K562 (cell line): ENCODE measurements around the gene OR8D4. TPM values are rescaled to one million over a fixed set of nuclear protein-coding genes. Genes with fewer than 3 reads are reported as not detected.

Source experiments
- ATAC-seq: fragments of 200-7000 bp; cut with Tn5 transposase; 3 replicates; pipeline ENCODE4 v1.9.1; 2020; ENCODE audit warnings: moderate library complexity
- BruUV-seq: library from RNA; stranded (reverse); fragments of 400-500 nt; replicated peaks from 2 replicates; lab custom pipeline; 2021; lab: Mats Ljungman, UMichigan
- CTCF ChIA-PET: fragments of 300-600 bp; formaldehyde crosslinking; extraction: SDS; loops from one replicate; lab custom pipeline; 2021; ENCODE audit warnings: low intra/inter-chr PET ratio; lab: Yijun Ruan, JAX
- POLR2A ChIA-PET: fragments of 300-600, 350-650 bp; sonication (Branson Sonifier 250); formaldehyde crosslinking; extraction: SDS; loops from one replicate; lab custom pipeline; 2021; ENCODE audit warnings: antibody characterized with exemption, inconsistent platforms; lab: Yijun Ruan, JAX
- DNase-seq, 4 experiments: peaks; one replicate each; pipeline versions ENCODE4 v3.0.0 to v3.0.0-alpha.2; 2011 to 2018; ENCODE audit warnings: low spot score in 3 of 4, mixed read lengths in 3 of 4; ENCODE audit errors: extremely low read depth in 1 of 4
- FAIRE-seq: peaks from 2 replicates; lab custom pipeline; 2011; peaks lifted over from hg19 to GRCh38; lab: Jason Lieb, UNC
- H2AFZ ChIP-seq: 2 replicates; pipeline ENCODE4 v1.6.0; 2011; ENCODE audit warnings: low read depth, low read length, control low read depth, inconsistent platforms
- H3K27ac ChIP-seq: fragments of 200-600 bp; 3 replicates; pipeline ENCODE4 v1.8.0; 2011; ENCODE audit warnings: low read depth, mild to moderate bottlenecking, control low read depth, inconsistent platforms, low read length, moderate library complexity, mixed read lengths; ENCODE audit errors: extremely low read depth
- H3K27me3 ChIP-seq, 2 experiments: fragments of 300-600 bp in 1 of 2; 2 replicates in 1 of 2; 3 replicates in 1 of 2; pipeline versions ENCODE4 v1.6.0 to v1.8.0; 2011; ENCODE audit warnings: inconsistent platforms in 2 of 2, low read length in 2 of 2, mild to moderate bottlenecking in 1 of 2, mixed read lengths in 1 of 2, moderate library complexity in 1 of 2; ENCODE audit not compliant: control insufficient read depth in 2 of 2, insufficient read depth in 2 of 2
- H3K36me3 ChIP-seq: fragments of 300-600 bp; 3 replicates; pipeline ENCODE4 v1.8.0; 2011; ENCODE audit warnings: mild to moderate bottlenecking, low read length, inconsistent platforms; ENCODE audit not compliant: control insufficient read depth, insufficient read depth
- H3K4me1 ChIP-seq, 2 experiments: fragments of 200-600 bp in 1 of 2; replicated peaks in 1 of 2; 2 replicates in 1 of 2; 3 replicates in 1 of 2; pipeline versions ENCODE4 v1.5.1 to v1.8.0; 2011; ENCODE audit warnings: inconsistent platforms in 2 of 2, low read length in 2 of 2, mild to moderate bottlenecking in 1 of 2, mixed read lengths in 1 of 2, moderate library complexity in 1 of 2; ENCODE audit not compliant: control insufficient read depth in 2 of 2, insufficient read depth in 2 of 2
- H3K4me2 ChIP-seq: 2 replicates; pipeline ENCODE4 v1.6.1; 2011; ENCODE audit warnings: low read length, control low read depth, inconsistent platforms, mixed read lengths; ENCODE audit not compliant: insufficient read depth
- H3K4me3 ChIP-seq: fragments of 200-600 bp; sonication (generic), shearing (Covaris generic); 2 replicates; pipeline ENCODE4 v1.5.1; 2016; ENCODE audit warnings: control low read depth, inconsistent platforms
- H3K79me2 ChIP-seq: fragments of 200-600 bp; 3 replicates; pipeline ENCODE4 v1.8.0; 2011; ENCODE audit warnings: low read length, inconsistent platforms; ENCODE audit not compliant: control insufficient read depth, insufficient read depth
- H3K9ac ChIP-seq, 2 experiments: 2 replicates each; pipeline versions ENCODE4 v1.6.0 to v1.6.1; 2011; ENCODE audit warnings: low read depth in 2 of 2, low read length in 2 of 2, control low read depth in 1 of 2, inconsistent platforms in 1 of 2, mild to moderate bottlenecking in 1 of 2, mixed read lengths in 1 of 2; ENCODE audit not compliant: insufficient read depth in 1 of 2
- H3K9me1 ChIP-seq: one replicate; pipeline ENCODE4 v1.6.0; 2011; ENCODE audit warnings: inconsistent platforms, mild to moderate bottlenecking, low read length, moderate library complexity; ENCODE audit not compliant: control insufficient read depth, insufficient read depth
- H3K9me3 ChIP-seq: replicated peaks from 2 replicates; pipeline ENCODE4 v1.5.1; 2011; ENCODE audit warnings: low read depth, low read length, inconsistent platforms; ENCODE audit not compliant: control insufficient read depth, insufficient read depth
- H4K20me1 ChIP-seq: replicated peaks from 2 replicates; pipeline ENCODE4 v1.6.1; 2011; ENCODE audit warnings: low read length, inconsistent platforms, mixed read lengths; ENCODE audit not compliant: control insufficient read depth, insufficient read depth
- CEBPZ ChIP-seq: fragments of 150-350 bp; IDR thresholded peaks from 2 replicates; pipeline ENCODE4 v1.6.1; 2014; ENCODE audit warnings: low read depth, mild to moderate bottlenecking, low read length, borderline replicate concordance
- CTCFL ChIP-seq: IDR thresholded peaks from 2 replicates; pipeline ENCODE4 v1.6.1; 2011; ENCODE audit warnings: borderline replicate concordance, low read depth, mild to moderate bottlenecking, moderate library complexity, low read length; ENCODE audit not compliant: insufficient read depth, poor library complexity, severe bottlenecking
- FOXA3 ChIP-seq, 2 experiments: fragments of 450-650 bp in 1 of 2; sonication (generic) in 1 of 2; formaldehyde crosslinking; IDR thresholded peaks in 1 of 2; conservative IDR thresholded peaks in 1 of 2; 2 replicates each; pipeline versions ENCODE4 v1.4.0 to v1.8.0; 2020 to 2022; ENCODE audit warnings: mild to moderate bottlenecking in 2 of 2, missing genetic modification reagents in 1 of 2
- HNRNPLL ChIP-seq: fragments of 200-400 bp; formaldehyde crosslinking; IDR thresholded peaks from 2 replicates; pipeline ENCODE4 v1.6.1; 2017; ENCODE audit warnings: low read length, low read depth, mild to moderate bottlenecking; ENCODE audit not compliant: poor library complexity, severe bottlenecking
- KLF1 ChIP-seq: fragments of 450-650 bp; IDR thresholded peaks from 2 replicates; pipeline ENCODE4 v1.6.1; 2016; ENCODE audit warnings: missing genetic modification characterization, missing compliant biosample characterization
- POLR3A ChIP-seq: IDR thresholded peaks from 2 replicates; pipeline ENCODE4 v1.6.1; 2011; ENCODE audit warnings: borderline replicate concordance, mild to moderate bottlenecking, moderate library complexity; ENCODE audit not compliant: insufficient read length, insufficient read depth; ENCODE audit errors: extremely low read depth
- RAD21 ChIP-seq, 2 experiments: fragments of 250-450 bp in 1 of 2; fragments of 450-650 bp in 1 of 2; sonication (Bioruptor Pico) in 1 of 2; formaldehyde crosslinking in 1 of 2; IDR thresholded peaks in 1 of 2; conservative IDR thresholded peaks in 1 of 2; 2 replicates each; pipeline versions ENCODE4 v1.4.0 to v1.8.0; 2020 to 2022; ENCODE audit warnings: mild to moderate bottlenecking in 2 of 2, moderate library complexity in 1 of 2
- SMARCE1 ChIP-seq: fragments of 450-650 bp; IDR thresholded peaks from 2 replicates; pipeline ENCODE4 v1.7.1; 2016; ENCODE audit warnings: mild to moderate bottlenecking
- XRCC4 ChIP-seq: IDR thresholded peaks from one replicate; pipeline ENCODE4 v1.6.1; 2011; ENCODE audit not compliant: insufficient read depth, insufficient read length; ENCODE audit errors: extremely low read depth
- YY1 ChIP-seq, 3 experiments: IDR thresholded peaks; 2 replicates each; pipeline ENCODE4 v1.6.1; 2011; ENCODE audit warnings: low read length in 2 of 3, mild to moderate bottlenecking in 2 of 3, moderate library complexity in 2 of 3, borderline replicate concordance in 1 of 3, control low read depth in 1 of 3, low read depth in 1 of 3; ENCODE audit not compliant: insufficient read depth in 3 of 3, insufficient replicate concordance in 2 of 3, control insufficient read depth in 1 of 3, insufficient read length in 1 of 3; ENCODE audit errors: extremely low read depth in 1 of 3
- ZNF639 ChIP-seq, 2 experiments: fragments of 200-800 bp in 1 of 2; sonication (Bioruptor generic) in 1 of 2; sonication (generic) in 1 of 2; formaldehyde crosslinking in 1 of 2; IDR thresholded peaks in 1 of 2; conservative IDR thresholded peaks in 1 of 2; 2 replicates each; pipeline versions ENCODE4 v1.5.0 to v1.6.1; 2016 to 2020; ENCODE audit warnings: missing compliant biosample characterization in 1 of 2, missing genetic modification characterization in 1 of 2, missing genetic modification reagents in 1 of 2
- WGBS: fragments of 100-300 bp; shearing (Covaris generic); methylation state at CpG from one replicate; pipeline ENCODE4 v1.1.6; 2016; ENCODE audit warnings: low coverage, mixed read lengths; ENCODE audit not compliant: insufficient coverage; ENCODE audit errors: missing lambda C conversion rate; 5-methylcytosine and 5-hydroxymethylcytosine counted together
- in situ Hi-C: fragments of 300-500 bp; cut with MboI; formaldehyde crosslinking; loops from 4 replicates; pipeline ENCODE4 v1.15.0; 2018; ENCODE audit warnings: inconsistent platforms, mixed read lengths
- intact Hi-C: fragments of 100-400 bp; cut with micrococcal nuclease; formaldehyde crosslinking; loops from 2 replicates; pipeline ENCODE4 v1.14.2; 2022
- polyA plus RNA-seq, 8 experiments: library from polyadenylated mRNA; depleted of rRNA in 4 of 8; stranded (reverse) in 5 of 8; unstranded in 3 of 8; fragments of >200 nt; fragmentation: Nextera tagmentation in 2 of 8; fragmentation: Illumina TruSeq in 1 of 8; extraction: Ambion mirVana in 2 of 8; extraction: Trizol in 1 of 8; gene quantifications; 2 replicates each; pipeline versions ENCODE4 v1.2.1 to v1.2.3, GENCODE V29; 2011 to 2014; ENCODE audit warnings: inconsistent platforms in 1 of 8, missing spikeins in 1 of 8
- total RNA-seq, 7 experiments: library from RNA; depleted of rRNA in 6 of 7; stranded (reverse); fragments of >200 nt in 6 of 7; fragmentation: Illumina TruSeq in 2 of 7; extraction: Trizol in 2 of 7; gene quantifications; 2 replicates each; pipeline versions ENCODE4 v1.2.1 to v1.2.3, GENCODE V29; 2011 to 2021; ENCODE audit warnings: low replicate concordance in 1 of 7

OR8D4 gene
- total and polyA plus RNA-seq, 9 of the 15 experiments (the other 6 are each of a cell fraction or from before 2014, with no cell fraction given): not detected

GRCh38 chr11:123853038-123853437 is 48.9 kb upstream of the OR8D4 start (continued):
- TF ChIP-seq FOXA3 (CRISPR knock-in tag; conservative IDR thresholded peaks at IDR 0.05 in 1 of 2, IDR thresholded peaks at IDR 0.05 in 1 of 2): no peak
- TF ChIP-seq YY1 (IDR thresholded peaks at IDR 0.05; ENCODE audit: borderline replicate concordance in 1 of 3, control insufficient read depth in 1 of 3, extremely low read depth in 1 of 3, insufficient read depth in 3 of 3, insufficient read length in 1 of 3, insufficient replicate concordance in 2 of 3, low read depth in 1 of 3, low read length in 2 of 3): no peak
- TF ChIP-seq SMARCE1: no peak
- no peak for TF ChIP-seq CEBPZ

GRCh38 chr11:123856444-123856843 is 45.5 kb upstream of the OR8D4 start:
- CTCF ChIA-PET: no interaction called here
- Histone ChIP-seq H3K4me2 (no peak overlapping the region), H3K9me3 (no peaks in the 10 kb centered on the region), H3K4me1 (no peaks in the 10 kb centered on the region), H3K4me3 (no peak overlapping the region), H3K9ac (no peak overlapping the region), H3K36me3 (no peaks in the 10 kb centered on the region), H3K27ac (no peak overlapping the region), H3K79me2 (no peaks in the 10 kb centered on the region), H2AFZ (no peak overlapping the region), H3K27me3 (no peaks in the 10 kb centered on the region), H4K20me1 (no peaks in the 10 kb centered on the region), H3K9me1 (no peaks in the 10 kb centered on the region)
- 2% methylated on average over 2 of the region's 2 CpGs for WGBS
- DNase-seq (no peak), FAIRE-seq (no peak), ATAC-seq (no peak)
- BruUV-seq: no TSS peak
- POLR2A ChIA-PET: no interaction called here
- in situ Hi-C loops (no loop called here), intact Hi-C loops (no loop called here)
- TF ChIP-seq HNRNPLL (no peak), POLR3A (no peak), XRCC4 (no peak), KLF1 (tag) (no peak), CTCFL (no peak), RAD21 (CRISPR knock-in tag; conservative IDR thresholded peaks at IDR 0.05 in 1 of 2, IDR thresholded peaks at IDR 0.05 in 1 of 2) (no peak), ZNF639 (CRISPR knock-in tag; conservative IDR thresholded peaks at IDR 0.05 in 1 of 2, IDR thresholded peaks at IDR 0.05 in 1 of 2) (no peak)
